Activated naive CD4-positive, alpha-beta T cell treated with Interleukin-2 at 50 U/mL for 16 hours (primary cell): Measurements from ENCODE around the gene MBD3L2B.

Experiments
- DNase-seq: peaks from one replicate; pipeline ENCODE4 v3.0.0-alpha.2; 2020

The MBD3L2B gene

GRCh38 chr19:7010722-7011593, 10.3 kb downstream of the MBD3L2B start:
- DNase-seq, result peak; percentile 39

GRCh38 chr19:7007859-7008258, 13.4 kb downstream of the MBD3L2B start:
- DNase-seq, result no peak

- no peak for DNase-seq
These were observed 15.0 kb downstream of the MBD3L2B start for GRCh38 chr19:7006135-7006704.

- DNase-seq, result no peak
These were observed 16.8 kb downstream of the MBD3L2B start for GRCh38 chr19:7004313-7004931.

GRCh38 chr19:7000816-7001215, 20.4 kb downstream of the MBD3L2B start:
- DNase-seq, result no peak

- DNase-seq, result no peak
These were observed 20.9 kb downstream of the MBD3L2B start for GRCh38 chr19:7000333-7000732.

GRCh38 chr19:6999933-7000332, 21.3 kb downstream of the MBD3L2B start:
- DNase-seq, result no peak

- no peak for DNase-seq
These were observed 23.4 kb downstream of the MBD3L2B start for GRCh38 chr19:6997679-6998445.

GRCh38 chr19:6996810-6997209, 24.4 kb downstream of the MBD3L2B start:
- no peak for DNase-seq

- no peak for DNase-seq
These were observed 26.2 kb downstream of the MBD3L2B start for GRCh38 chr19:6995054-6995453.

- no peak for DNase-seq
These were observed 33.0 kb downstream of the MBD3L2B start for GRCh38 chr19:6988257-6988656.

GRCh38 chr19:6987850-6988249, 33.4 kb downstream of the MBD3L2B start:
- DNase-seq, result no peak

- no peak for DNase-seq
These were observed 37.8 kb downstream of the MBD3L2B start for GRCh38 chr19:6983448-6983847.

GRCh38 chr19:6979399-6979798, 41.8 kb downstream of the MBD3L2B start:
- no peak for DNase-seq

GRCh38 chr19:6976197-6976596, 45.0 kb downstream of the MBD3L2B start:
- DNase-seq, result no peak

- no peak for DNase-seq
These were observed 49.9 kb downstream of the MBD3L2B start for GRCh38 chr19:6971366-6971765.

- DNase-seq, result no peak
These were observed 50.8 kb downstream of the MBD3L2B start for GRCh38 chr19:6970443-6970842.

- DNase-seq, result no peak
These were observed 51.2 kb downstream of the MBD3L2B start for GRCh38 chr19:6970021-6970420.

GRCh38 chr19:6969490-6969889, 51.7 kb downstream of the MBD3L2B start:
- no peak for DNase-seq
